HL-60/S4 (cell line): Measurements from ENCODE around the gene CXXC1.
"Not testable (repeated sequence)": the region's sequence is repeated elsewhere in the genome, so short reads cannot be mapped to it uniquely, and the experiment has no call there.

Experiments
- in situ Hi-C: fragments of 300-500 bp; cut with MboI; formaldehyde crosslinking; loops from 2 replicates; pipeline ENCODE4 v1.14.3; 2022; ENCODE audit warnings: low sequenced_read_pairs

CXXC1 gene

DNA sequence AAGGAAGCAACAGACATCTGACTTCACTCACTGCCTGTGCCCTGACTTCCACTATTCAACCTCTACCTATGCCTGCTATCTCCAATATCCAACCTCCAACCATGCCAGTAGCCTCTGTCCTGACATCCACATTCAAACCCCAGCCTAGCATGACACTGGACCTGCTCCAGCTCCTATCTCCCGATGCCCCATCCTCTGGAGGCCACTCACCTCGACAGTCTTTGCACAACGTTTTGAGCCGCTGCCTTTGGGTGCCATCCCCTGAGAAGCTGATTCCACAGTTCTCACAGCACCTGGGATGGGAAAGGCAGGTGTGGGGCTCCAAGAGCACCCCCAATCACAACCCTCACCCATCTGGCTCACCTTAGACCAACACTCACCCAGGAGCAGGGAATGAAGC is 11.0 kb downstream of the CXXC1 start:
- in situ Hi-C loops: no loop called here

DNA sequence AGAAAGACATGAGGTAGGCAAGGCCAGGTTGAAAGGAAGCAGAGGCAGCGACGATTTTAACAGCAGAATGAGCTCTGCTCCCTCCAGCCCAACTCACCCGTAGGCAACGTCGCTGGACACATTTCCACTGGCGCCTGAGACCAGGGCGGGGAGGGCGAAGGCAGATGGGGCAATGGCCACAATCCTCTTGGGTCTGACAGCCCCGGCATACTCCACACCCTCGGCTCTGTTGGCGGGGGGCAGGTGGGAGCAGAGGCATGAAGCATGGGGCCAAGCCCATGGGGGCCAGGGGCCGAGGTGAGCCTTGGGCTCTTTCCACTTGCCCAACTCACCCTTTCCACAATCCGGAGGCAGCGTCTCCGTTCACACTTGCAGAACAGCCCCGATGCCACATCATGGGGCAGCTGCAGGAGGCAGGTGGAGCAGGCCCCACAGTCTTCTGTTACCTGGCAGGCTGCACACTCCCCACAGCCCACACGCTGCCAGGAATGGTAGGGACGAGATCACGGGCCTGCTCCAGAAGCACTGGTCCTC is 11.9 kb downstream of the CXXC1 start:
- in situ Hi-C loops: no loop called here

DNA sequence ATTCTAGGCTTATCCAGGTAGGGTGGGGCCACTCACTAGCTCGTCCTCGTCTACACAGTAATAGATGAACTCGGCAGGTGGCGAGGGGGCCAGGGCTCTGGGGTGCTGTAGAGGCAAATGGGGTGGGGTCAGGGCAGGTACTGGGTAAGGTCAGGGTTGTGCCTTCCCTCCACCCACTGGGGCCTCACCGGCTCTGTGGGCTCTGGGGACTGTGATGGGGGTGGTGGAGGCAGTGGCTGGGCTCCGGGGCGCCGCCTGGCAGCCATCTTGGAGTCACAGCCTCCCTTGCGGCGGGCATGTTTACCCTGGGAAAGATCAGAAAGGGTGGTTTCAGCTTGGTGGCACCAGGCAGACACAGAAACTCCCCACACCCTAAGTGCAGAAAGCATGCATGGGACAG is 12.6 kb downstream of the CXXC1 start:
- in situ Hi-C loops: loop anchor here (25.0 kb wide), 1 partner anchor 788 kb away; the partner anchor contains the start of genes C18orf32 and RPL17

DNA sequence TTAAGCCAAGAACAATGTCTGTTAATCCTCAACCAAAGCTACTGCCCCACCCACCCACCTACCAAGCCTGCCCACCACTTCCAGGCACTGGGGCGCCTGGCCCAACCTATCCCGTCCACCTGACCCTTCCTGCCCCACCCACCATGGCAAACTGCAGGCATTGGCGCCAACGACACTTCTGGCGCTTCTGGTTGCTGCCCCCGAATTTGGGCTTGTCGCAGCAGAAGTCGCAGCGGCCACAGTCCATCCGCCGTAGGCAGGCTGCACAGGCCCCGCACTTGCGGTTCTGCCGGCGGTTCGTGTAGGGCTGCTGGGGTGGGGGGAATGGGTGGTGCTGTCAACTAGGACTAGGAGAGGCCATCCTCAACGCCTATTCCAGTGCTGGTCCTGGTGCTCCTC is 13.4 kb downstream of the CXXC1 start:
- in situ Hi-C loops: loop anchor here (25.0 kb wide), 1 partner anchor 787 kb away; the partner anchor contains the start of genes C18orf32 and RPL17

DNA sequence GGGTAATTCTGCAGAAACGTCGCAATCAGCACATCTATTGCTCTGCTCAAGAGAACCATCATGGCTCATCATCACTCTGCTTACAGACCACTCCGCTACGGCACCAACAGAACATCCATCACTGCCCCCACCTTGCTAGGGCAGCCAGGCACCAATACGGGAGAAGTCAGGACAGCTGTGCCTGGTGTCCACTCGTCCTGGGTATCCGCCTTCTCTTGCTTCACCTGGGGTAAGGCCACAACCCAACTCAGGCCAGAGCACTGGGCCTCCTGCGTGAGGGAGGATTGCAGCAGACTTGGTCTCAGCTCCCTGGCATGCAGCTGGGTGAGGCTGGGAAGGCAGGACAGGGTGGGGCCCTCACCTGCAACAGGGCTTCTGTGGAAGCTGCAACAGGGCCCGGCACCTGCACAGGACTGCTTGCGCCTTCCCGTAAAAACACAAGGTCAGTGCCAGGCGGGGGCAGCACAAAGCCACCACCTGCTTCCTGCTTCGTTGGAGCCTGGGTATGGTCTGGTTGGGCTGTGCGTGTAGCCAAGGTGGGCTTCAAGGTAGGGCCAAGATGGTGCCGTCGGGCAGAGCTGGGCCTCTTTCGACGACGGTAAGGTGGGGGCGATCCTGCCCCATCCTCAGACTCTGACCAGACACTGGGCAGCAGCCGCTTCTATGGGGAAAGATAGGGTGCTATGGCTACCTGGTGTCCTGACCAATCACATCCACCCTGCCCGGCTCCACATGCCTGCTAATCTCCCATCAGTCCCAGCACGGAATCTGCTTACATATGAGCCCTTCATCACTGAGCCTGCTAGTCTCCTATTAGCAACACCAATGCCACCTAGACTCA is 14.1 kb downstream of the CXXC1 start:
- in situ Hi-C loops: loop anchor here (25.0 kb wide), 1 partner anchor 786 kb away; the partner anchor contains the start of genes C18orf32 and RPL17

DNA sequence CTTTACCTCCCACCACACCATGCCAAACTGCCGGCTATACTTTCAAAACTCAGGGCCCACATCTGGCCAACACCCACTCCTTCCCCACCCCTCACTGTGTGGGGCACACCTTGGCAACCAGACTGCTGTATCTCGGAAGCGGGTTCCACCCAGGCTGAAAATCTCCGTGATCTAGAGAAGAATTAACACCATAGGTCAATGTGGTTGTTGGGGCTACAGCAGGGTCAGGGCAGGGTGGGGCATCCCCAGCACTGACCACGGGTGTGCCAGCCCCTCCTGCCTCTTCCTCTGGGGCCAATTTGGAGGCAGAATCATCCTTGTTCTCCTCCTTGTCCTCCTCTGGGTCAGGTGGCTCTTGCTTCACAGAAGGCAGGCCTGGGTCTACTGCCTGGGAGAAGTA is 14.9 kb downstream of the CXXC1 start:
- in situ Hi-C loops: loop anchor here (25.0 kb wide), 1 partner anchor 785 kb away; the partner anchor contains the start of genes C18orf32 and RPL17

DNA sequence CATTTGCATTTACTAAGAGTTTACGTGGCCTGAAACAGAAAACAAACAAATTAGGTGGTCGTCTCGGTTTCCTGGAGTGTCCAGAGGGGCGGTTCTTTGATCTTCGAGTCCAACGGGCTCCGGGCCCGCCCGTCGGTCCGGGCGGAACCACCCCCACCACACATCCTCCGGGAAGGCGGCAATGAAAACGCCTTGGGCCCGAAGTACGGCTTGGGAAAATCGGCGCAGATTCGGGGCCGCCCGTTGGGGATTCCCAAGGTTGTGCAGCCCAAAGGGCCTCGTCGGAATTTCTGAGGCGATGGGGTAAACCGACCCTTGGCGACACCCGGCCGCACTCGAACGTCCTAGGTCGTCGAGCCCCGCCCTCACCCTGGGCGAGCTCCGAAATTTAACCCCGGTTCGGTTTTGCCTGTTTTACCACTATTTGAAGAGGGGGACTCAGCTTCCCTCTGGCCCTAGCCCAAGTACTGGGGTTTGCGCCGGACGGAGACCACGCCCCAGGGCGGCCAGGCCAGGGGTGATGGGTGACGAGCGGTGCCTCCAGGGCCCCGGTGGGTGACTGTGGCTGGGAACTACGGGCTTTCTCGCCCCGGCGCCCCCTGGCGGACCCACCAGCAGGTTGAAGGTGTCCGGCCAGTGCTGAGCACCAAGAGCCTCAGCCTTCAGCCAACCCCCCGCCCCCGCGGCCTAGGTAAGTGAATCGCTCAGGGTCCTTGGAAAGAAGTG is 19.3 kb downstream of the CXXC1 start:
- in situ Hi-C loops: loop anchor here (25.0 kb wide), 1 partner anchor 781 kb away; the partner anchor contains the start of genes C18orf32 and RPL17

DNA sequence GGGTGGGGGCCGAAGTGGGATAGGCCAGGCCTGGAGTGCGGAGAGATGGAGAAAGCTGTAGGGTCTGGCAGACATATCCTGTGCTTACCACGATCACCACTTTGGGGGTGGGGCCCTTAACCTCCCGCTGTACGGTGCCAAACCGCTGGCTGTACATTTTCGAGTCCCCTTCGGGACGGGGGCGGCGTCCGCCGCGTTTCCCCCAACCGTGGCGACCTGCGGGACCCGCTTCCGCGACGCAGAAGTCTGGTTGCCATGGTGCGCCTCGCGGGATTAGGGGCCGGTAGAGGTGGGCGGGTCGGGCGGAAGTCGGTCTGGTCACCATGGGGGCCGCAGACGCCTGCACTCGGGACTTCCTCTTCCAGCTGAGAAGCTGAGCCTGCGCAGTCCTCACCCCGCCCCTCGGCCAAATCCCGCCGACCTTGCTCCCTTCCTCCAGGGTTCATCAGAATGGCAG is 21.2 kb downstream of the CXXC1 start, which contains the start of gene CFAP53:
CFAP53 (minus strand) TSS at position 248 of the 457 bp plus-strand sequence; CDS start at position 157, 91 bp downstream.
- in situ Hi-C loops: loop anchor here (25.0 kb wide), 1 partner anchor 779 kb away; the partner anchor contains the start of genes C18orf32 and RPL17

DNA sequence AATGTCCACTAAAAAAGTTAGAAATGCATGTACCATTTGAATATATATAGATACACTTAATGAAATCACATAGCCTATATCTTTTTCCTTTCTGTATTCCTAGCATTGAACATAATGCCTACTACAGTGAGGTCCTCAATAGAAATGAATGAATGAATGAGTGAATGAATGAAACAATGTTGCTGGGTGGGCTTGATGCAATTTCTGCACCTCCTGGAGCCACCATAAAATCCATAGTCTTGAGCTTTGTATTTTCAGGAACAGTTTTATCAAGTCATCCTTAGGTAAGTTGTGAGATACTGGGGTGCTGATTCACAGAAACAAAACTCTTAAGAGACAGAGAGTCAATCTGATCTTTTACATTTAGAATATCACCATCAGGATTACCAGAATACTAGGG is 24.5 kb downstream of the CXXC1 start:
- in situ Hi-C loops: loop anchor here (25.0 kb wide), 1 partner anchor 776 kb away; the partner anchor contains the start of genes C18orf32 and RPL17

DNA sequence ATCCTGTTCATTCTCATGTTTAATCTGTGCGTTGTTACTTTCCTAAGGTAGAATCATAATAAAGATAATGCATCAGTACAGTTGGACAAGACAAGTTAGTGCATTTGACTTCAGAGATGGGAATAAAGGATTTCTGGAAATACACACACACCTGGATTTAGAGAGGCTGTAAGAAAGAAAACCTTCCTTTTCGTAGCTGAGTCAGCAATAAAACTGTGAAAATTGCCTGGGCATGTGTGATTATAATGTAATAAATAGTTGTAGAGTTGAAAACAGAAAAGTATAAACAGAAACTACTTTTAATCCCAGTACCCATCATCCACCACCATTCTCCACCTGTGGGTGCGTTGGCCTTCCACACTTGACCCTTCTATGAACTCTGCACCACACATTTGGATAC is 36.6 kb downstream of the CXXC1 start:
- in situ Hi-C loops: loop anchor here (25.0 kb wide), 1 partner anchor 764 kb away; the partner anchor contains the start of genes C18orf32 and RPL17

DNA sequence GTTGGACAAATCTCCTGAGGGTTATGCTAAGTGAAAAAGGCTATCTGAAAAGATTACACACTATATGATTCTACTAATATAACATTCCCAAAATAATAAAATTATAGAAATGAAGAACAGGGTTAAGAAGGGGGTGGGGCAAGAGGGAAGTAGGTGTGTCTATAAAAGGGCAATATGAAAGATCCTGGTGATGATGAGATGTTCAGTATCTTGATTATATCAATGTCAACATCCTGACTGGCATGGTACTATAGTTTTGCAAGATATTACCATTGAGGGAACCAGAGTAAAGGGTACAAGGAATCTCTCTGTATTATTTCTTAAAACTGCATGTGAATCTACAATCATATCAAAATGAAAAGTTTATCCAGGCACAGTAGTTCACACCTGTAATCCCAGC is 37.9 kb downstream of the CXXC1 start:
- in situ Hi-C loops: no loop called here

DNA sequence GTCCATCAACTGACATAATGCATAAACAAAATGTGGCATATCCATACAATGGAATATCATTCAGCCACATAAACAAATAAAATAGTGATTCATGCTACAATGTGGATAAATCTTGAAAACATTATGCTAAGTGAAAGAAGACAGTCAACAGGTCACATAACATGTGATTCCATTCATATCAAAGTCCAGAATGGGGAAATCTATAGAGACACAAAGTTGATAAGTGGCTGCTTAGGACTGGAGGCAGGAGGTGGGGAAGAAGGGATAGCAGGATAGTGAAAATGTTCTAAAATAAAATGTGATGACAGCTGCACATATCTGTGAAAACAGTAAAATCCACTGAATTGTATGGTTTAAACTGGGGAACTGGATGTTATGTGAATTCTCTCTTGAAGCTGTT is 39.9 kb downstream of the CXXC1 start:
- in situ Hi-C loops: no loop called here

DNA sequence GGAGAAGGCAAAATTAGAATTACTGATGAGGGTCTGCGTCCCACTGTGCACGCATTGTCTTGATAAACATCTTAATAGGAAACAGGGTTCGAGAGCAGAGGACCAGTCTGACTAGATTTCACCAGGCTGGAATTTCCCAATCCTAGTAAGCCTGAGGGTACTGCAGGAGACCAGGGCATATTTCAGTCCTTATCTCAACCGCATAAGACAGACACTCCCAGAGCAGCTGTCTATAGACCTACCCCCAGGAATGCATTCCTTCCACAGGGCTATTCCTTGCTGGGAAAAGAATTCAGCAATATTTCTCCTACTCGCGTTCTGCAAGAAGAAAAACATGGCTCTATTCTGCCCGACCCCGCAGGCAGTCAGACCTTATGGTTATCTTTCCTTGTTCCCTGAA is 45.7 kb downstream of the CXXC1 start:
- in situ Hi-C loops: not testable (repeated sequence)

DNA sequence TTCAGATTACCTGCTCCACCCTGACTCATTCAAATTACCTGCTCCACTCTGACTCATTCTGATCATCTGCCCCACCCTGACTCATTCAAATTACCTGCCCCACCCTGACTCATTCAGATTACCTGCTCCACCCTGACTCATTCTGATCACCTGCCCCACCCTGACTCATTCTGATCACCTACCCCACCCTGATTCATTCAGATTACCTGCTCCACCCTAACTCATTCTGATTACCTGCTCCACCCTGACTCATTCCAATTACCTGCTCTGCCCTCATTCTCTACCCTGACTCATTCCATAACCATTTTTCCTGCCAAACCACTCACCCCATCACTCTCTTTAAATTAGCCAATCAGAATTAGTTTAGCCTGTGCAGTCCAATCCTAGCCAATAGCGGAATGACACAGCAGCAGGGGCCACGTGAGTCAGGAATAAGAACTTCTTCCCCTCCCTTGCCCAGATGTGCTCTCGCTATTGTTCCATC is 47.4 kb downstream of the CXXC1 start:
- in situ Hi-C loops: no loop called here

DNA sequence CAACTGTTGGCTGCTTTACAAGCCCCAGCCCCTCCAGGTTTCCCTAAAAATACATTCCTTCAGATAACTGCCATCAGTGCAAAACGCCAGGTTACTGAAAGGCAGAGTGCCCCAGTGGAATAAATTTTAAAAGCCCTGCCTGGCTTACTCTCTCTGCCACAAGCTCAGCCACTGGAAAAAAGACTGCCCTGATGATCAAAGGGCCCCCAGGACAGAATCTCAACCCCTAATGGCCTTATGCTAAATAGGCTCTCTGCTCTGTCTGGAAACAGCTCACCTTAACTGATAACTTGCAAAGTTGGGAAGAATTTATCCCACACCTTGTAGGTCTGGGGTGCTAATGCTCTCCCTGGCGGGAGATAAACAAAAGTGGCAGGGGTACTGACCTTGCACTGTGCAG is 55.1 kb downstream of the CXXC1 start:
- in situ Hi-C loops: no loop called here
